ENCODE measurements around the gene ISM2. TPM values are rescaled to one million over a fixed set of nuclear protein-coding genes. Genes with fewer than 3 reads are reported as not detected.

ISM2 gene
- total RNA-seq, 1 experiment from 2014 or later = not detected

DNA sequence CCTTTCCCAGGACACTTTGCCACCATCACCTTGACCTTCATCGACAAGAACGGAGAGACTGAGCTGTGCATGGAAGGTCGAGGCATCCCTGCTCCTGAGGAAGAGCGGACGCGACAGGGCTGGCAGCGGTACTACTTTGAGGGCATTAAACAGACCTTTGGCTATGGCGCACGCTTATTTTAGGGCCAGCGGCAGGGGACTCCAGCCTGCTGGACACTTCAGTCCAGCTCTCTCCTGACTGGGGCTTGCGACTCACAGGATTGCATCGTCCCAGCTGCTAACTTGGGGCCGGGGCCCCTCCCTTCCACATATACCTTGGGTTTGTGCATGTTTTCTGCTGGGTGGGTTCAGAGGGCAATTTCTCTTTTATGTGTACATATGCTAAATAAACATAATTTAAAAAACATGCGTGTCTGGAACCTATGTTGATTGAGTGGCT lies 29.5 kb downstream of the ISM2 start:
- no peak for DNase-seq (ENCODE audit: low read depth)

GRCh38 chr14:77467801-77468200 lies 30.8 kb downstream of the ISM2 start:
- DNase-seq (ENCODE audit: low read depth) = no peak

DNA sequence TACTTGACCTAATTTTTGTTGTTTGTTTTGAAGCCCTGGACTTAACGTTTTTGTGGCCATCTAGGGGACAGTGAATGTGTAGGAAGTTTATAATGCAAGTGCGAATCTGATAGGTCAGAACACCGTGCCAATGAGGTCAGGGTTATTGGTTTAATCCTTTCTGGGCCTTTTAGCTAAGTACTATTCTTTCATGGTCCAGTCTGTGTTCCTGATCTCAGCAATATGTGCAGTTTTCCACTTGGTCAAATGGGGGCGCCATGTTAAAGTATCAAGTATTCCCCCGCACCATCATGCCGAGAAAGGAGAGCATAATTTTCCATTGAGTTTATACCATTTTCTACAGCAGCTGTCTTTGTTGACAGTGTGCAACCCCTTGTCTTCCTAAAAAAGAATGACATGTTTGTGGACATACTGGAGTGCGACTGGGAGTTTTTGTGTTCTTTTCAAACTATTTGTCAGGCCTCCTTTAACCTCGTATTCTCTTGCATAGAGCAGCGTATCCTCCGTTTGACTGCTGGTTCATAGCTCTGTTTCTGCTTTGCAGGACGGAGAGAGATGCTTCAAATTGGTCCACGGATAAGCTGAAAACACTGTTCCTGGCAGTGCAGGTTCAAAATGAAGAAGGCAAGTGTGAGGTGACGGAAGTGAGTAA lies 39.4 kb downstream of the ISM2 start:
- peak; percentile 59 for DNase-seq (ENCODE audit: low read depth)

DNA sequence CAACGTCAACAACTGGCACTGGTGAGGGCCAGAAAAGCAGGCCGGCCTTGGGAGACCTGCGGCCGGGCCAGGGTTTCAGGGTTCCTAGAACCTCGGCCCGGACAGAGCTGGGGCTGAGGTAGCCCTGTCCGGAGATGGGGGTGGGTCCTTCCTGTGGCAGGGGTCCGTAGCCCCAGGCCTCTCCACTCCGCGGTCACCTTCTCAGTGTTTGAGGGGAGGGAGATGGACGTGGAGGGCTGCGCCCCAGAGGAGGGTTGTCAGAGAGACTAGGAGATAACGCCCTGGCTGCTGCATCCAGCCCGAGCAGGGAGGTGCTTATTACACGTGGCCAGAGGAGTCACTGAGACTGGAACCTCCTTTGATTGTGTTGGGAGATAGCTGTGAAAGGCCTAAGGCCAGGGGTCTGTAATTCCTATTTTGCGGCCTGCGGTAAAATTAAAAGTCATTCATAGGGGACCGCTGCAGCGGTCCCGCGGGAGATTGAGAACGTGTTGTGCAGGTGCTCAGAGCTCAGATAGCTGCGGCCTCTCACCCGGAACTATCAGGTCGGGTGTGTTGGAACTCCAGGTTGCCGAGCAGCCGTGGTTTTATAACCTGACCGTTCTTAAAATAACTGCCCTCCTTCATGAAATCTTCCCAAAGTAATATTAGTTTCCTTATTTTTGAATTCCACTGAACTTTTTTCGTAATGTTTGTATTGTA lies 40.2 kb downstream of the ISM2 start:
- DNase-seq (ENCODE audit: low read depth) = peak; percentile 46

- peak; percentile 100 for DNase-seq (ENCODE audit: low read depth)
Measured at GRCh38 chr14:77457522-77458248, 40.9 kb downstream of the ISM2 start, which contains the start of the genes AHSA1 and VIPAS39. Gene AHSA1 (plus strand): TSS chr14:77458093. CDS start chr14:77458190, 97 bp downstream. Gene VIPAS39 (minus strand): TSS chr14:77457601. CDS start chr14:77454102, 3,499 bp downstream.

DNA sequence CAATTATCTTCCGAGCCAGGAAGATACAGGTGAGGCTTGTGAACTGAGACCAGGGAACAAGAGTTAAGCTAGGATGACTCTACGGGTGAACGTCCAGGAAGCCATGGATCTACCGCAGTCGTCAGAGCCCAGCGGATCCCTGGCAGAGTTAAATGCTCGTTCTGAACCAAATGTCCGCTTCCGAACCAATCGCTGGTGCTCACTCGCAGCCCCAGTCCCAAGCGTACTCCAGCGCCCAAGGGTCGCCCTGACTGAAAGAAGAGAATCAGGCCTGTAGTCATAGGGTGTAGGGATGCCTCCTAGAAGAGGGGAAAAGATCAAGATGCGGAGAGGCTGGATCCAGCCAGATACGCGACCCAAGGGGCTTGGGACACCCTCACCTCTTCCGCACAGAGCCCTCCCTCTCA lies 41.5 kb downstream of the ISM2 start:
- DNase-seq (ENCODE audit: low read depth) = no peak

- DNase-seq (ENCODE audit: low read depth) = no peak
Measured at GRCh38 chr14:77455966-77456640, 42.5 kb downstream of the ISM2 start.

- DNase-seq (ENCODE audit: low read depth) = no peak
Measured at GRCh38 chr14:77442196-77442595, 56.4 kb downstream of the ISM2 start.

GRCh38 chr14:77439861-77440260 lies 58.8 kb downstream of the ISM2 start:
- DNase-seq (ENCODE audit: low read depth) = no peak

- DNase-seq (ENCODE audit: low read depth) = no peak
Measured at GRCh38 chr14:77438596-77438995, 60.0 kb downstream of the ISM2 start.

DNA sequence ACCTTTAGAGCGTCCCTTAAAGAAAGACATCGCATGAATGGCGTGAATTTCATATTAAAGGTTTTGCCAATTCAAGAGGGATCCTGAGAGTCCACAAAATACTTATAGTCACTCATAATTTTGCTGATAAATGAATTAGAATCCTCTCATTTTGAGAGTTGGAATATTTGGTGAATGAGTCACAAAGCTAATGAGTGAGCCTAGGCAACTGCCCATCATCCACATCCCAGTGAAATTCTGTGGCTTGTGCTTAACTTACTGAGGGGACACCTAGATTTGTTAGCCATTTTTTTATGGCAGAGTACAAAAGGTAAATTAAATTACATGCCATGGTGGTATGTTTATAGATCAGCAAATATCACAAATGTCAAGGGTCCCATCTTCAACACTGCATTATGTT lies 62.6 kb downstream of the ISM2 start:
- DNase-seq (ENCODE audit: low read depth) = no peak

- DNase-seq (ENCODE audit: low read depth) = no peak
Measured at GRCh38 chr14:77426396-77426795, 72.2 kb downstream of the ISM2 start.

DNA sequence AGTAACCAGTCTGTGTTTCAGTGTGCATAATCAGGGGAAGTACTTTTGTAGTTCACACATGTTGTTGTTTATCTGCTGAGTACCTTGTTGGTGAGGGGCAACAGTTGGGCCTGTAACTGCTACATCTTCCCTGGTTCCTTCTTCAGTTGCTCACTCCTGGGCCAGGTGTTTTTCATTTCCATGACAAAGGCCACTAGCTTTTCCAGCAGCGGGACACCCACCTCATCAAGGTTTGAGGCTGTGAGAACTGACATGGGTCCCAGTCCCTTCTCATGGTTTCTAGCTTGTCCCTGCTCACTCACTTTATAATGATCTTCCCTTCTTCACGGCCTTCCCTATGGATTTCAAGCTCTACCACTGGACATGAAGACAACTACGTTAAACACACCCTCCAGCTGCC lies 73.8 kb downstream of the ISM2 start:
- DNase-seq (ENCODE audit: low read depth) = no peak

Other genes starting within 250 kb of the ISM2 start
- gene NGB, start 227.6 kb downstream of the ISM2 start, total RNA-seq (2014; rRNA removed; shearing (Covaris generic)) = not detected in 2 replicates
- gene POMT2, start 177.9 kb downstream of the ISM2 start, total RNA-seq (2014; rRNA removed; shearing (Covaris generic)) = 11.7 and 23.5 TPM in 2 replicates
- 48.9 and 78.4 TPM in 2 replicates for gene GSTZ1, start 177.8 kb downstream of the ISM2 start, total RNA-seq (2014; rRNA removed; shearing (Covaris generic))
- gene TMED8, start 121.7 kb downstream of the ISM2 start, total RNA-seq (2014; rRNA removed; shearing (Covaris generic)) = 15.4 and 17.2 TPM in 2 replicates
- 3.0 and 4.5 TPM in 2 replicates for gene SAMD15, start 121.4 kb downstream of the ISM2 start, total RNA-seq (2014; rRNA removed; shearing (Covaris generic))
- 1.3 and 1.4 TPM in 2 replicates for gene NOXRED1, start 75.3 kb downstream of the ISM2 start, total RNA-seq (2014; rRNA removed; shearing (Covaris generic))
- 28.4 and 30.2 TPM in 2 replicates for gene VIPAS39, start 41.2 kb downstream of the ISM2 start, total RNA-seq (2014; rRNA removed; shearing (Covaris generic))
- gene AHSA1, start 40.7 kb downstream of the ISM2 start, total RNA-seq (2014; rRNA removed; shearing (Covaris generic)) = 440 and 534 TPM in 2 replicates
- 19.5 and 26.3 TPM in 2 replicates for gene SPTLC2, start 117.8 kb upstream of the ISM2 start, total RNA-seq (2014; rRNA removed; shearing (Covaris generic))
- 17.9 and 25.2 TPM in 2 replicates for gene ALKBH1, start 209.2 kb upstream of the ISM2 start, total RNA-seq (2014; rRNA removed; shearing (Covaris generic))
- gene SLIRP, start 209.3 kb upstream of the ISM2 start, total RNA-seq (2014; rRNA removed; shearing (Covaris generic)) = 1,732 and 2,044 TPM in 2 replicates